Astrocyte (in vitro differentiated cells and primary cell): ENCODE measurements around the gene TTC13.

Source experiments
- EZH2 ChIP-seq: IDR thresholded peaks from 2 replicates; pipeline ENCODE4 v1.6.1; 2012; ENCODE audit warnings: mild to moderate bottlenecking, low read length, inconsistent platforms; ENCODE audit not compliant: insufficient read depth
- TF ChIP-seq, protein P1 (sequence below): IDR thresholded peaks from 2 replicates; pipeline ENCODE4 v1.5.1; 2011; ENCODE audit warnings: low read depth, mild to moderate bottlenecking, inconsistent platforms, low read length, moderate library complexity; ENCODE audit not compliant: insufficient read depth

DNA sequence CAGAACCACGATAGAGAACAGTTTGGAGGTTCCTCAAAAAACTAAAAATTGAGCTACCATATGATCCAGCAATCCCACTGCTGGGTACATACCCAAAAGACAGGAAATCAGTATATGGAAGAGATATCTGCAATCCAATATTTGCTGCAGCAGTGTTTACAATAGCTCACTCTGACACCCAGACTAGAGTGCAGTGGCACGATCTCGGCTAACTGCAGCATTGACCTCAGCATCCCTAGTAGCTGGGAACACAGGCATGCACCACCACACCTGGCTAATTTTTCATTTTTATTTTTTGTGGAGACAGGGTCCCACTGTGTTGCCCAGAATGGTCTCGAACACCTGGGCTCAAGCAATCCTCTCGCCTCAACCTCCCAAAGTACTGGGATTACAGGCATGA lies 13.1 kb downstream of the TTC13 start:
- TF ChIP-seq, protein P1, sequence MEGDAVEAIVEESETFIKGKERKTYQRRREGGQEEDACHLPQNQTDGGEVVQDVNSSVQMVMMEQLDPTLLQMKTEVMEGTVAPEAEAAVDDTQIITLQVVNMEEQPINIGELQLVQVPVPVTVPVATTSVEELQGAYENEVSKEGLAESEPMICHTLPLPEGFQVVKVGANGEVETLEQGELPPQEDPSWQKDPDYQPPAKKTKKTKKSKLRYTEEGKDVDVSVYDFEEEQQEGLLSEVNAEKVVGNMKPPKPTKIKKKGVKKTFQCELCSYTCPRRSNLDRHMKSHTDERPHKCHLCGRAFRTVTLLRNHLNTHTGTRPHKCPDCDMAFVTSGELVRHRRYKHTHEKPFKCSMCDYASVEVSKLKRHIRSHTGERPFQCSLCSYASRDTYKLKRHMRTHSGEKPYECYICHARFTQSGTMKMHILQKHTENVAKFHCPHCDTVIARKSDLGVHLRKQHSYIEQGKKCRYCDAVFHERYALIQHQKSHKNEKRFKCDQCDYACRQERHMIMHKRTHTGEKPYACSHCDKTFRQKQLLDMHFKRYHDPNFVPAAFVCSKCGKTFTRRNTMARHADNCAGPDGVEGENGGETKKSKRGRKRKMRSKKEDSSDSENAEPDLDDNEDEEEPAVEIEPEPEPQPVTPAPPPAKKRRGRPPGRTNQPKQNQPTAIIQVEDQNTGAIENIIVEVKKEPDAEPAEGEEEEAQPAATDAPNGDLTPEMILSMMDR: no peak
- TF ChIP-seq EZH2: no peak
